ENCODE measurements around the gene SMARCC1. TPM values are rescaled to one million over a fixed set of nuclear protein-coding genes. Genes with fewer than 3 reads are reported as not detected.

SMARCC1 gene
- total and polyA plus RNA-seq, 2 of the 4 experiments (the other 2 are of a cell fraction), result 18.6 to 39.6 TPM

GRCh38 chr3:47741925-47742324 is 39.8 kb downstream of the SMARCC1 start:
- no peak overlapping the region for H3K4me2 ChIP-seq (ENCODE audit: low read depth, low read length)
- ATAC-seq (ENCODE audit: low read depth) (no peak), DNase-seq (no peak)
- ChIA-PET CTCF (no interaction called here), POLR2A (ENCODE audit: unreplicated experiment) (no interaction called here)
- no peak overlapping the region for H3K4ac ChIP-seq (ENCODE audit: low read depth, low read length)
- no peak overlapping the region for H3K14ac ChIP-seq (replicated peaks; ENCODE audit: low read depth, low read length)
- dilution Hi-C loops (cut with HindIII; ENCODE audit: low sequenced_read_pairs, unreplicated experiment), result no loop called here
- in situ Hi-C loops (cut with MboI; ENCODE audit: low sequenced_read_pairs), result no loop called here
- H3K4me1 ChIP-seq (ENCODE audit: control insufficient read depth, insufficient read depth, low read length), result peaks cover 3% of the 10 kb centered on the region
- peaks cover 22 to 65% of the 10 kb centered on the region in 2 experiments for H3K79me1 ChIP-seq (ENCODE audit: low read depth in 1 of 2, low read length in 2 of 2)
- no TSS peak for BruUV-seq (replicated peaks)
- no CpG with 5 or more reads among the region's 2 CpGs for WGBS, 2 experiments (ENCODE audit: extremely low coverage in 2 of 2, insufficient read length in 1 of 2)
- no peak overlapping the region for H2BK20ac ChIP-seq (ENCODE audit: low read depth, low read length)
- no peak overlapping the region for H4K5ac ChIP-seq (ENCODE audit: low read depth, low read length)
- no peak for TF ChIP-seq CHD1 (IDR thresholded peaks at IDR 0.05; ENCODE audit: low read depth, low read length)
- TF ChIP-seq RCOR1 (IDR thresholded peaks at IDR 0.05; ENCODE audit: insufficient replicate concordance, low read length), result no peak
- TF ChIP-seq NFE2L2 (IDR thresholded peaks at IDR 0.05; ENCODE audit: low read depth, low read length), result no peak
- TF ChIP-seq MAZ (IDR thresholded peaks at IDR 0.05; ENCODE audit: borderline replicate concordance, low read depth, low read length), result no peak
- no peak for TF ChIP-seq CEBPB (IDR thresholded peaks at IDR 0.05; ENCODE audit: low read depth, low read length)
- TF ChIP-seq POLR2A (IDR thresholded peaks at IDR 0.05; ENCODE audit: low read depth, low read length), result no peak
- TF ChIP-seq FOS (IDR thresholded peaks at IDR 0.05; ENCODE audit: low read depth, low read length), result no peak
- TF ChIP-seq RAD21 (IDR thresholded peaks at IDR 0.05; ENCODE audit: low read length), result no peak
- TF ChIP-seq SMC3 (IDR thresholded peaks at IDR 0.05; ENCODE audit: low read depth, low read length), result no peak
- no peak for TF ChIP-seq CTCF (conservative IDR thresholded peaks at IDR 0.05; ENCODE audit: low read depth, low read length)
- TF ChIP-seq ELK1 (IDR thresholded peaks at IDR 0.05; ENCODE audit: borderline replicate concordance, low read depth, low read length), result no peak
- TF ChIP-seq RFX5 (IDR thresholded peaks at IDR 0.05; ENCODE audit: low read depth, low read length), result no peak
- no peak for TF ChIP-seq MXI1 (IDR thresholded peaks at IDR 0.05; ENCODE audit: borderline replicate concordance, low read depth, low read length)
- no peak for TF ChIP-seq USF2 (IDR thresholded peaks at IDR 0.05; ENCODE audit: low read depth, low read length)
- no peak for TF ChIP-seq BHLHE40 (IDR thresholded peaks at IDR 0.05; ENCODE audit: low read depth, low read length)
- no peak for TF ChIP-seq MAFK (IDR thresholded peaks at IDR 0.05; ENCODE audit: low read depth, low read length)
- H2BK5ac ChIP-seq (ENCODE audit: low read depth, low read length, poor library complexity, severe bottlenecking), result no peak overlapping the region
- no peak overlapping the region for H2BK15ac ChIP-seq (ENCODE audit: low read depth, low read length)
- H4K91ac ChIP-seq (ENCODE audit: insufficient read depth, low read depth, low read length), result no peak overlapping the region
- intact Hi-C loops (cut with micrococcal nuclease), result no loop called here
- H3K9ac ChIP-seq (ENCODE audit: low read depth, low read length), result no peak overlapping the region
- H2AK9ac ChIP-seq (replicated peaks; ENCODE audit: low read depth, low read length, poor library complexity), result no peak overlapping the region
- no peak overlapping the region for H2BK120ac ChIP-seq (ENCODE audit: low read depth, low read length)
- no peak overlapping the region for H3K56ac ChIP-seq (ENCODE audit: extremely low read depth, insufficient read depth, low read length)
- no peak overlapping the region for H4K8ac ChIP-seq (ENCODE audit: low read depth in 2 of 2, low read length in 2 of 2)
- H3K18ac ChIP-seq (ENCODE audit: low read depth, low read length), result no peak overlapping the region
- H3K9me1 ChIP-seq (ENCODE audit: insufficient read depth, low read length), result peaks cover 4% of the 10 kb centered on the region
- peaks cover 11% of the 10 kb centered on the region for H3K36me3 ChIP-seq (ENCODE audit: control insufficient read depth, insufficient read depth, low read length)
- H3K27ac ChIP-seq (ENCODE audit: insufficient read depth, low read length), result no peak overlapping the region
- H2AK5ac ChIP-seq (ENCODE audit: low read depth, low read length), result no peak overlapping the region
- no peak overlapping the region for H2AFZ ChIP-seq (replicated peaks; ENCODE audit: low read length, poor library complexity)
- no peaks in the 10 kb centered on the region for H3K9me3 ChIP-seq (ENCODE audit: control insufficient read depth, insufficient read depth, low read length)
- peaks cover 31% of the 10 kb centered on the region for H4K20me1 ChIP-seq (ENCODE audit: insufficient read depth, low read length)
- H3K4me3 ChIP-seq (ENCODE audit: insufficient read depth, low read depth, low read length), result no peak overlapping the region
- no peak overlapping the region for H3K23ac ChIP-seq (ENCODE audit: low read depth, low read length)
- H3K27me3 ChIP-seq (ENCODE audit: control insufficient read depth, insufficient read depth, low read length), result no peaks in the 10 kb centered on the region
